GM21447 (cell line): ENCODE results near the gene PARP6.

Source experiments
- ATAC-seq: cut with Tn5 transposase; IDR thresholded peaks from one replicate; pipeline ENCODE4 v1.9.1; 2021; ENCODE audit not compliant: unreplicated experiment

The PARP6 gene

GRCh38 chr15:72200395-72201237 is 71.7 kb downstream of the PARP6 start:
- no peak for ATAC-seq

DNA sequence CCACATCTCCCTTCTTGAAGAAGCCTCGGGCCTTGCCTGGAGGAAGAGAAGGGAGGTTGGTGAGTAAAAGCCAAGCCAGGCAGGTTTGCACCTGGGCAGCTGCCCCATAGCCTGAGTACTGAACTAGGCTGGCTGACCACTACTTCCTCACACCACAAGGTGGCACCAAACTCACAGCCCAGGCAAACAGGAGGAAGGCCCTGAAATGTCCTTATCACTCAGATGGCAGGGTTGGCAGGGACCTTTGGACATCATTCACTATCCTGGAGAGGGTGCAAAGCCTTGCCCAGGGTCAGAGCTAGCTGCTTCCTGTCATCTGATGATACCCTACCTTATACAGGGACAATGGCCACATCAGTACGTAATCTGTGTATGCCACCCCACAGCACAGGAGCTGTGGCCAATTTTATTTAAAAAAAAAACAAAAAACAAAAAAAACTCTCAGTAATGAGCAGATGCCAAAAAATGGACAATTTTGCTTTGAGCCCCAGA is 72.6 kb downstream of the PARP6 start:
- no peak for ATAC-seq

GRCh38 chr15:72199205-72199515 is 73.2 kb downstream of the PARP6 start:
- no peak for ATAC-seq

- ATAC-seq = no peak
These were observed 73.8 kb downstream of the PARP6 start for GRCh38 chr15:72198356-72199204.

DNA sequence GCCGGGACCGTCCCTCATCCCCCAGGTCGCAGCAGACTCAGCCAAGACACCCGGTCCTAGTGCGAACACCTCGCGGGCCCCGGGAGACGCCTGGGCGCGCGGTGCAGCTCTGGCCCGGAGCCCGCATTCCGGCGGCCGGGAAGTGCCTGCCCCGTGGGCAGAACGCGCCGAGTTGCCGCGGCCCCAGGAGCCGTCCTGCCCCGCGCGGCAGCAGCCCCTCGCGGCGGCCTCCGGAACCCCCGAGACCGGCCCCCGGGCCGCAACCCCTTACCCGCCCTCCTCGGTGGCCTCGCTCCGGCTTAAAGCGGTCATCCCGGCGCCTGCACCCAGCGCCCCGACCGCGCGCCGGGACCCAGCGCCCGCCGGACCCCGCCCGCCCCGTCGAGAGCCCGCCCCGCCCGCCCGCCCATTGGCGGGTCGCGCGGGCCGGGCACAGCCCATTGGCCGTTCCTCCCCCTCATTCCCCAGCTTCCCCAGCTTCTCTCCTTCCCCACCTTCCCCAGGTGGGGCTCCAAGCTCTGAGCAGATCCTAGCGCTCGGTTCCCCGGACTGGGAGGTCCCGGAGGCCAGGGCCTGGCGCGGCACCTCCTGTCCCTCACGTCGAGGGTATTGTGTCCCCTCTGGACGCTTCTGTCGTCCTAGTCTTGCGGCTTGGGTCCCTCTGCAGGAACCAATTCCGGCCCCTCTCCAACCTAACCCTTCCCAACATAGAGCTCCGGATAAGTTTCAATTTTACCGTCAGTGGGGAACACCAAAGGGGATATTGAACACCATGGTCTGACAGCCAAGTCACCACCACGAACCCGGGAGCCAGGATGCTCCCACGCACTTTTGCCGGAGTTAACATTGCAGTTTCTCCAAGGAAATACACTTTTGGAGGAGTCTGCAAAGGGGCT is 74.6 kb downstream of the PARP6 start, which contains the start of gene GRAMD2A:
Gene GRAMD2A, minus strand, starts transcription at position 328 of the 896 bp plus-strand sequence.
- no peak for ATAC-seq

DNA sequence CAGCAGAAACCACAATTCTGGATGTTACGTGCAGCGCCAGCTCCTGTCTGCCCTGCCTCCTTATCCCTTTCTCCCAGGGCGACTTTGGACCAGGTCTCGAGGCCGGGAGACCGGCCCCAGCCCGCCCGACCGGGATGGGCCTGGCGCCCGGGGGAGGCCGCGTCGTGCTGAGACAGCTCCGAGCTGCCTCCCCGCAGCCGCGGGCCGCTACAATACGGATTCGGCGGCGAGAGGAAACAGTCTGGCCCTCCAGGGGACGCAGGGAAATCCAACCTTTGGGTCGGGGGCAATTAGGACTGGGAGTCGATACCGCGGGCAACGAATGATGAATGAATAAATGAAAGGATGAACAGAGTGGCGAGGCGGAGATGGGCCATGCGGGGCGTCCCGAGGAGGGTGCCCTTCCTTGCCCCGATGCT is 75.3 kb downstream of the PARP6 start:
- ATAC-seq = no peak

GRCh38 chr15:72196409-72197040 is 75.8 kb downstream of the PARP6 start:
- no peak for ATAC-seq

DNA sequence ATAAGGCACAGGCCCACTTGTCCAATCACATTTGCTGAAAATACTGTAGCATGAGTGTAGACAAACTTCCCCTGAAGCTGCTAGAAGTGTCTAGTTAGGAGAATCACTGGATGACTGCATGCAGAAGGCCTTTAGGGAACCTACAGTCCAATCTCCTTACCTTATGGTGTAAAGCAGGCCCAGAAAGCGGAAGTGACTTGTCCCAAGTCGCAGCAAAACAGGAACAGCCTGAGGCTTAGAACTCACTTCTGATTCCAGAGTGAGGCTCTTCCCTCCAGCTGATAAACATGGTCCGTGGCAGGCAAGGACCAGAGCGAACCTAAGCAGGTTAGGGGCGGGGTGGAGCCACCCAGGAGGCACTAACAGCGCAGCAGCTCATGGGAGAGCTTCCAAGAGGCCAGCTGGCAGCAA is 77.2 kb downstream of the PARP6 start:
- no peak for ATAC-seq

GRCh38 chr15:72193836-72194396 is 78.4 kb downstream of the PARP6 start:
- ATAC-seq = no peak

GRCh38 chr15:72192416-72192815 is 79.9 kb downstream of the PARP6 start:
- no peak for ATAC-seq
